Panc1 (cell line): Measurements from ENCODE around the gene NFATC2IP. TPM values are rescaled to one million over a fixed set of nuclear protein-coding genes. Genes with fewer than 3 reads are reported as not detected.

Experiments used
- ATAC-seq: fragments of 200-7000 bp; cut with Tn5 transposase; 2 replicates; pipeline ENCODE4 v1.9.1; 2020; ENCODE audit warnings: mild to moderate bottlenecking, moderate library complexity
- BruUV-seq: library from RNA; stranded (reverse); fragments of 400-500 nt; replicated peaks from 2 replicates; lab custom pipeline; 2021; lab: Mats Ljungman, UMichigan
- CTCF ChIA-PET: fragments of 300-600 bp; sonication (Branson Sonifier 250); formaldehyde crosslinking; loops from one replicate; lab custom pipeline; 2022; ENCODE audit warnings: antibody characterized with exemption; lab: Charles Lee
- POLR2A ChIA-PET: fragments of 300-600 bp; sonication (Branson Sonifier 250); formaldehyde crosslinking; loops from one replicate; lab custom pipeline; 2022; ENCODE audit warnings: antibody characterized with exemption; lab: Charles Lee
- DNase-seq: peaks from one replicate; pipeline ENCODE4 v3.0.0-alpha.2; 2010; ENCODE audit warnings: low read depth, low spot score
- H3K27ac ChIP-seq: 2 replicates; pipeline ENCODE4 v1.5.1; 2011; ENCODE audit warnings: mild to moderate bottlenecking, low read length, inconsistent platforms
- H3K27me3 ChIP-seq: fragments of 200-500 bp; sonication (Bioruptor generic); 2 replicates; pipeline ENCODE4 v1.6.0; 2014; ENCODE audit warnings: low read length, inconsistent platforms; ENCODE audit not compliant: control insufficient read depth, insufficient read depth
- H3K36me3 ChIP-seq: fragments of 200-500 bp; sonication (Bioruptor generic); 2 replicates; pipeline ENCODE4 v1.5.1; 2014; ENCODE audit warnings: inconsistent platforms, mild to moderate bottlenecking, low read length, moderate library complexity; ENCODE audit not compliant: control insufficient read depth, insufficient read depth
- H3K4me1 ChIP-seq: 2 replicates; pipeline ENCODE4 v1.5.1; 2011; ENCODE audit warnings: inconsistent platforms, mild to moderate bottlenecking, low read length, moderate library complexity; ENCODE audit not compliant: control insufficient read depth, insufficient read depth
- H3K4me3 ChIP-seq, 2 experiments: 2 replicates each; pipeline ENCODE4 v1.5.1; 2011 to 2012; ENCODE audit warnings: low read depth in 2 of 2, low read length in 2 of 2, mild to moderate bottlenecking in 2 of 2, inconsistent platforms in 1 of 2, moderate library complexity in 1 of 2
- H3K9me3 ChIP-seq: fragments of 200-500 bp; sonication (Bioruptor generic); 2 replicates; pipeline ENCODE4 v1.5.1; 2014; ENCODE audit warnings: low read depth, mild to moderate bottlenecking, inconsistent platforms, low read length, moderate library complexity; ENCODE audit not compliant: control insufficient read depth, insufficient read depth
- CTCF ChIP-seq: fragments of 450-650 bp; IDR thresholded peaks from 2 replicates; pipeline ENCODE4 v1.5.1; 2017; ENCODE audit warnings: mild to moderate bottlenecking
- POLR2AphosphoS5 ChIP-seq: IDR thresholded peaks from 2 replicates; pipeline ENCODE4 v1.6.1; 2012; ENCODE audit warnings: mild to moderate bottlenecking, low read depth, low read length, moderate library complexity
- SIN3A ChIP-seq: IDR thresholded peaks from 2 replicates; pipeline ENCODE4 v1.6.1; 2012; ENCODE audit warnings: low read depth, mild to moderate bottlenecking, low read length, moderate library complexity, borderline replicate concordance; ENCODE audit not compliant: insufficient read depth
- TCF7L2 ChIP-seq: IDR thresholded peaks from 2 replicates; pipeline ENCODE4 v1.6.1; 2011; ENCODE audit warnings: mild to moderate bottlenecking, low read depth, low read length, inconsistent platforms
- in situ Hi-C: cut with HindIII; loops from 2 replicates; pipeline ENCODE4 v1.10.0; 2016; ENCODE audit warnings: low sequenced_read_pairs, low pct_unique_long_range_greater_than_20kb
- intact Hi-C: fragments of 100-400 bp; cut with micrococcal nuclease; formaldehyde crosslinking; loops from one replicate; pipeline ENCODE4 v1.10.0; 2022; ENCODE audit not compliant: unreplicated experiment
- total RNA-seq: library from RNA; stranded (reverse); gene quantifications from one replicate; pipeline ENCODE4 v1.2.1, GENCODE V29; 2021; ENCODE audit not compliant: unreplicated experiment
- TF ChIP-seq, protein P1 (sequence below), 2 experiments: IDR thresholded peaks; 2 replicates each; pipeline ENCODE4 v1.6.1; 2011 to 2012; ENCODE audit warnings: low read depth in 2 of 2, control low read depth in 1 of 2, low read length in 1 of 2, mild to moderate bottlenecking in 1 of 2, moderate library complexity in 1 of 2; ENCODE audit not compliant: insufficient read depth in 1 of 2

The NFATC2IP gene
- total RNA-seq, 1 experiment from 2014 or later: 47.3 TPM

DNA sequence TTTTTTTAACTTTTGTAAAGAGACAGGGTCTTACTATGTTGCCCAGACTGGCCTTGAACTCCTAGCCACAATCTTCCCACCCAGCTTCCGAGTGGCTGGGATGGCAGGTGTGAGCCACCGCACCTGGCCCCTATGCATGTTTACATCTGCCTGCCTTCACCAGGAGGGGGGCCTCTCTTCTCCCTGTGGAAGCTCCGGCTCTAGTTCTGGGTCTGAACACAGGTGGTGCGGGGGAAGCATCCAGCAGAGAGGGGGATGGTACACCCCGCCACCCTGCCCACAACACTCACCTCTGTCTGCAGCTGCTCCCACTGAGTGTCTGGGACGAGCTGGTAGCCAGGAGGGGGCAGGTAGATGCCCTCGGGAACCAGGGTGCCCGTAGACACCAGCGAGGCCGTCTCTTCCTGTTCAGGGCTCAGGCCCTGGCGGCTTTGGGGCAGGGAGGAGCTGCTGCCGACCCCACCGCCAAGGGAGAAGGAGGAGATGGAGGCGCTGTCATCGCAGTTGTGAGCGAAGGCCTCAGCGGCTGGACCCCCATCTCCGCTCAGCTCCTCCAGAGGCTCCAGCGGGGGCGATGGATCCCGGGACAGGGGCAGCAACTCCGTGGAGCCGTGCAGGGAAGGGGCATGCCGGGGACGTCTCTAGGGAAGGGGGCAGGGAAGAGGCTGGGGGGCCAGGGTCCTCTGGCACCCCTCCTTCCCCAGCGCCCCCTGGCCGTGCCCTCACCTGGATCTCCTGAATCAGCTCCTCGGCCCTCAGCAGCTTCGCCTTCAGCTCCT, 36.6 kb upstream of the NFATC2IP start:
- H3K36me3 ChIP-seq: no peaks in the 10 kb centered on the region
- no peak overlapping the region for H3K4me3 ChIP-seq
- BruUV-seq: no TSS peak
- H3K4me1 ChIP-seq: no peaks in the 10 kb centered on the region
- H3K27me3 ChIP-seq: no peaks in the 10 kb centered on the region
- DNase-seq (no peak), ATAC-seq (no peak)
- TF ChIP-seq, protein P1, sequence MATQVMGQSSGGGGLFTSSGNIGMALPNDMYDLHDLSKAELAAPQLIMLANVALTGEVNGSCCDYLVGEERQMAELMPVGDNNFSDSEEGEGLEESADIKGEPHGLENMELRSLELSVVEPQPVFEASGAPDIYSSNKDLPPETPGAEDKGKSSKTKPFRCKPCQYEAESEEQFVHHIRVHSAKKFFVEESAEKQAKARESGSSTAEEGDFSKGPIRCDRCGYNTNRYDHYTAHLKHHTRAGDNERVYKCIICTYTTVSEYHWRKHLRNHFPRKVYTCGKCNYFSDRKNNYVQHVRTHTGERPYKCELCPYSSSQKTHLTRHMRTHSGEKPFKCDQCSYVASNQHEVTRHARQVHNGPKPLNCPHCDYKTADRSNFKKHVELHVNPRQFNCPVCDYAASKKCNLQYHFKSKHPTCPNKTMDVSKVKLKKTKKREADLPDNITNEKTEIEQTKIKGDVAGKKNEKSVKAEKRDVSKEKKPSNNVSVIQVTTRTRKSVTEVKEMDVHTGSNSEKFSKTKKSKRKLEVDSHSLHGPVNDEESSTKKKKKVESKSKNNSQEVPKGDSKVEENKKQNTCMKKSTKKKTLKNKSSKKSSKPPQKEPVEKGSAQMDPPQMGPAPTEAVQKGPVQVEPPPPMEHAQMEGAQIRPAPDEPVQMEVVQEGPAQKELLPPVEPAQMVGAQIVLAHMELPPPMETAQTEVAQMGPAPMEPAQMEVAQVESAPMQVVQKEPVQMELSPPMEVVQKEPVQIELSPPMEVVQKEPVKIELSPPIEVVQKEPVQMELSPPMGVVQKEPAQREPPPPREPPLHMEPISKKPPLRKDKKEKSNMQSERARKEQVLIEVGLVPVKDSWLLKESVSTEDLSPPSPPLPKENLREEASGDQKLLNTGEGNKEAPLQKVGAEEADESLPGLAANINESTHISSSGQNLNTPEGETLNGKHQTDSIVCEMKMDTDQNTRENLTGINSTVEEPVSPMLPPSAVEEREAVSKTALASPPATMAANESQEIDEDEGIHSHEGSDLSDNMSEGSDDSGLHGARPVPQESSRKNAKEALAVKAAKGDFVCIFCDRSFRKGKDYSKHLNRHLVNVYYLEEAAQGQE (IDR thresholded peaks at IDR 0.05; ENCODE audit: insufficient read depth in 1 of 2, low read depth in 2 of 2, low read length in 1 of 2): no peak
- no peak for TF ChIP-seq POLR2AphosphoS5
- no peak for TF ChIP-seq CTCF
- TF ChIP-seq TCF7L2: no peak
- TF ChIP-seq SIN3A: no peak
- intact Hi-C loops (no loop called here), in situ Hi-C loops (no loop called here)
- H3K27ac ChIP-seq: no peak overlapping the region
- POLR2A ChIA-PET: interaction anchor here (0.6 kb wide), 1 partner anchor 27 kb away, joined by 14 read pairs; no protein-coding TSS in a partner anchor
- no peaks in the 10 kb centered on the region for H3K9me3 ChIP-seq
- CTCF ChIA-PET: no interaction called here

GRCh38 chr16:28915181-28915580, 35.6 kb upstream of the NFATC2IP start:
- POLR2A ChIA-PET: no interaction called here
- CTCF ChIA-PET: interaction anchor here (0.6 to 0.7 kb wide), 3 partner anchors 10 to 31 kb away, joined by 4 to 9 read pairs (median 5); no protein-coding TSS in a partner anchor
- peak; percentile 17 for DNase-seq

More at GRCh38 chr16:28915181-28915580, 35.6 kb upstream of the NFATC2IP start:
- no peak for ATAC-seq
- no peak overlapping the region for H3K4me3 ChIP-seq
- intact Hi-C loops (no loop called here), in situ Hi-C loops (no loop called here)
- no peaks in the 10 kb centered on the region for H3K9me3 ChIP-seq
- no peaks in the 10 kb centered on the region for H3K4me1 ChIP-seq
- no peak for TF ChIP-seq TCF7L2
- TF ChIP-seq, protein P1 (IDR thresholded peaks at IDR 0.05; ENCODE audit: insufficient read depth in 1 of 2, low read depth in 2 of 2, low read length in 1 of 2): no peak
- TF ChIP-seq SIN3A: no peak
- TF ChIP-seq POLR2AphosphoS5: no peak
- TF ChIP-seq CTCF: no peak
- no peaks in the 10 kb centered on the region for H3K27me3 ChIP-seq
- BruUV-seq: no TSS peak
- no peaks in the 10 kb centered on the region for H3K36me3 ChIP-seq
- H3K27ac ChIP-seq: no peak overlapping the region
